ENCODE results near the gene TNRC6C.
"Not testable (repeated sequence)": the region's sequence is repeated elsewhere in the genome, so short reads cannot be mapped to it uniquely, and the experiment has no call there.

The TNRC6C gene

GRCh38 chr17:78043031-78043430, 84.5 kb downstream of the TNRC6C start:
- no peak for DNase-seq (ENCODE audit: low read depth)

GRCh38 chr17:78044280-78044835, 85.9 kb downstream of the TNRC6C start:
- no peak for DNase-seq (ENCODE audit: low read depth)

- no peak for DNase-seq (ENCODE audit: low read depth)
Measured at GRCh38 chr17:78045316-78045715, 86.8 kb downstream of the TNRC6C start.

GRCh38 chr17:78046923-78047322, 88.4 kb downstream of the TNRC6C start:
- DNase-seq (ENCODE audit: low read depth): no peak

- DNase-seq (ENCODE audit: low read depth): no peak
Measured at GRCh38 chr17:78048346-78049292, 90.1 kb downstream of the TNRC6C start.

GRCh38 chr17:78049609-78050008, 91.1 kb downstream of the TNRC6C start:
- no peak for DNase-seq (ENCODE audit: low read depth)

- no peak for DNase-seq (ENCODE audit: low read depth)
Measured at GRCh38 chr17:78051186-78051972, 92.9 kb downstream of the TNRC6C start.

GRCh38 chr17:78053777-78054468, 95.4 kb downstream of the TNRC6C start:
- no peak for DNase-seq (ENCODE audit: low read depth)

GRCh38 chr17:78057113-78057740, 98.7 kb downstream of the TNRC6C start:
- DNase-seq (ENCODE audit: low read depth): no peak

- DNase-seq (ENCODE audit: low read depth): no peak
Measured at GRCh38 chr17:78058001-78058400, 99.5 kb downstream of the TNRC6C start.

- DNase-seq (ENCODE audit: low read depth): no peak
Measured at GRCh38 chr17:78058581-78058980, 100.1 kb downstream of the TNRC6C start.

- no peak for DNase-seq (ENCODE audit: low read depth)
Measured at GRCh38 chr17:78062596-78062995, 104.1 kb downstream of the TNRC6C start.

- no peak for DNase-seq (ENCODE audit: low read depth)
Measured at GRCh38 chr17:78063489-78063888, 105.0 kb downstream of the TNRC6C start.

- no peak for DNase-seq (ENCODE audit: low read depth)
Measured at GRCh38 chr17:78064708-78065107, 106.2 kb downstream of the TNRC6C start.

- not testable (repeated sequence) for DNase-seq (ENCODE audit: low read depth)
Measured at GRCh38 chr17:78066976-78067375, 108.5 kb downstream of the TNRC6C start.

GRCh38 chr17:78069695-78070094, 111.2 kb downstream of the TNRC6C start:
- DNase-seq (ENCODE audit: low read depth): no peak

- DNase-seq (ENCODE audit: low read depth): no peak
Measured at GRCh38 chr17:78072961-78073360, 114.5 kb downstream of the TNRC6C start.

- no peak for DNase-seq (ENCODE audit: low read depth)
Measured at GRCh38 chr17:78075011-78075410, 116.5 kb downstream of the TNRC6C start.

- DNase-seq (ENCODE audit: low read depth): no peak
Measured at GRCh38 chr17:78075545-78075944, 117.0 kb downstream of the TNRC6C start.

GRCh38 chr17:78079253-78079652, 120.8 kb downstream of the TNRC6C start:
- DNase-seq (ENCODE audit: low read depth): no peak

GRCh38 chr17:78081551-78081950, 123.0 kb downstream of the TNRC6C start:
- no peak for DNase-seq (ENCODE audit: low read depth)
